GM18519 (cell line): ENCODE results near the gene KIAA0930.
"Not testable (repeated sequence)": the region's sequence is repeated elsewhere in the genome, so short reads cannot be mapped to it uniquely, and the experiment has no call there.

Source experiments
- ATAC-seq: cut with Tn5 transposase; IDR thresholded peaks from one replicate; pipeline ENCODE4 v1.9.1; 2021; ENCODE audit warnings: mild to moderate bottlenecking, moderate library complexity; ENCODE audit not compliant: unreplicated experiment, low FRiP score

Gene KIAA0930

GRCh38 chr22:45204819-45205218, 35.9 kb downstream of the KIAA0930 start:
- ATAC-seq: no peak

GRCh38 chr22:45204241-45204640, 36.5 kb downstream of the KIAA0930 start:
- ATAC-seq: no peak

DNA sequence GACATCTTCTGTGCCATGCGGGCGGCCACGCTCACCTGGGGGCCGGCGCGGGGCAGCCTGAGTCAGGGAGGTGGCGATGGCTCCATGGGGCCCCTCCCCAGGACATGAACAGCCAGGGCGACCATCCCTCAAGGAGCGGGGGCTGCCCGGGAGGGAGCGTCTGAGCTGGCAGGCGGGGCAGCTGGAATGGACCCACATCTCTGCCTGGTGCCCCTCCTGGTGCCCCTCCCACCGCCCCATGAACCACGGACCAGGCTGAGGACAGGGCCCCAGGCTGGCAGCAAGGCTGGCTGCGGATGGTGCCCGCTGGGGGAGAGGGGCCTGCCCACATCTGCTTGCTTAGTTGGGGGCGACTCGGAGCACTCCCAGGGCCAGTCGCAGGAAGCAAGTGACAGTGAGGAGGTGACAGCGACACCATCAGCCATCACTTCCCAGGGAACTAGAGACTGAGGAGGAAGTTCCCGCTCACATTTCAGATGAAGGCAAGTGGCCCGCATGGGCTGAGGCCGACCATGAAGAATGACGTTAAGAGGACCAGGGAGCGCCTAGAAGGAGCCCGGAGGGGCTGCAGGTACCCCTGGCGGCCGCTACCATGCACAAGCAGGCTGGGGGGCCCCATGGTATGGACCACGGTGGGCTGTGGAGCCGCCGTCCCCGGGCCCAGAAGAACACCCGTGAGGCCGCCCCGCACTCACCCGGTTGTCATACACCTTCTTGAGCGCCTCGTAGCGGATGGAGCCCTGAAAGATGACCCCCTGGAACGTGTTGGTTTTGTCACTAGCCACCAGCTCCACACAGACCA, 37.3 kb downstream of the KIAA0930 start:
- ATAC-seq: no peak

DNA sequence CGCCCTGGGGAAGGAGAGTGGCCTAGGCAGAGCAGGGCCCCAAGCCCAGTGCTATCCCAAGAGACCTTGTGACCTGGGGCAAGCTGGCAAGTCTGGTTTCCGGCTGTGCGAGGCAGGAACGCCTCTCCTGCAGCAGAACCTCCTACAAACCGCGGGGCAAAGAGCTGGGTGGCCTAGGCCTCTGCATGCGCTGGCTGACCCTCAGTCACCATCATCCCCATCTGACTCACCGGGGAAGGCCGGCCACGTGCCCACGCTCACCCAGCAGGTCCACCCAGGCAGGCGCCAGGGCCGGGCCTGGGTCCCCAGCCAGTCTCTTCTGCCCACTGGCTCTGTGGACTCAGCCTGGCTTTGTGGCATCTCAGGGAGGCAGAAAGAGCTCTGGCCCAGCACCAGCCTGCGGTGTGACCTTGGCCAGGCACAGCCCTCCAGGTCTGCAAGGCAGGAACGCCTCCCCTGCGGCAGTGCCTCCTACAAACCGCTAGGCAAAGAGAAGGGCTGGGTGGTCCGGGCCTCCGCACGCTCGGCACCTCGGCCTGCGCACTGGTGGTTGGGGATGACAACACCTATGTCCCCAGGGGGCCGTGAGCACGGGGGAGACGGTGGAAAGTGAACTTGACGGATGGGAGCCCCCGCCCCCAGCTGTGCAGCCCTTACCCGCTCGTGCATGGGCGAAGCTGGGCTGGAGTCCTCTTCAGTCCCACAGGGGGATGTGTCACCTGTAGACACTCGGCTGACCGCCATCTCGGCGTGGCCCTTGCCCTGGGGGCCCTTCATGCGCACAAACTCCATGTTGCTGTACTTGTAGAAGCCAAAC, 38.2 kb downstream of the KIAA0930 start:
- ATAC-seq: no peak

GRCh38 chr22:45201678-45202332, 38.9 kb downstream of the KIAA0930 start:
- no peak for ATAC-seq

DNA sequence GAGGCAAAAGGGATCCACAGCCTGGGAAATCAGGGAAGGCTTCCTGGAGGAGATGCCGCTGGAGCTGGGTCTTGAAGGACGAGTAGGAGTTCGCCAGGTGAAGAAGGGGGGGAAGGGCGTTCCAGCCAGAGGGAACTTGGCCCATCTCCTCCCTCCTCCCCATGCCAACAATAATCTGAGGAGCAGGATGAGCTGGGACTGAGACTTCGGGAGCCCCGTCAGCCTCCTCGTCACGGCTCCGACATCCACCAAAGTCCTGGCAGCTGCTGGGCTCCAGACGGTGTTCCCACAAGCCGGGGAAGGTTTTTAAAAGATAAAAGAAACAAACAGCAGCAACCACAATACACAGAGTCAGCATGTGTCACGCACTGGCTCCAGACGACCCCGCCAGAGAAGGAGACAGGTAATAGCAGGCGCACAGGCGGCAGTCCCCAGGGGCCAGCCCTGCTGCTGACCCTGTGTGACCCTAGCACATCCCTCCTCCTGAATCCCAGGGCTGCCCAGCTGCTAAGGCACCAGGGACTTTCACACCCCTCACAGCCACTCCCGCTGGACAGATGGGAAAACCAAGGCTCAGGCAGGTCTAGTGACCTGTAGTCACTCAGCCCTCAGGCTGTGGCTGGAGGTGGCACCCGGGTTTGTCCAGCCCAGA, 39.7 kb downstream of the KIAA0930 start:
- ATAC-seq: no peak

- no peak for ATAC-seq
Measured at GRCh38 chr22:45200230-45200629, 40.5 kb downstream of the KIAA0930 start.

- ATAC-seq: no peak
Measured at GRCh38 chr22:45199723-45200122, 41.0 kb downstream of the KIAA0930 start.

DNA sequence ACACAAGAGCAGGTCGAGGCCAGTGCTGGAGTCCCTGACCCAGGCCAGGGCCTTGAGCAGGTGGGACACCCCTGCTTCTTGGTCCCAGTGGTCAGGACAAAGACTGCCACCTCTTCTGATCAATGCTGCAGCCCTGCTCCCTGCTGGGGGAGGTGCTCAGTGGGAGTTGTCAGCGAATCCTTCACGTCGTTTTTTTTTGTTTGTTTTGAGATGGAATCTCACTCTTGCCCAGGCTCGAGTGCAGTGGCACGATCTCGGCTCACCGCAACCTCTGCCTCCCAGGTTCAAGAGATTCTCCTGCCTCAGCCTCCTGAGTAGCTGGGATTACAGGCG, 42.3 kb downstream of the KIAA0930 start:
- ATAC-seq: no peak

DNA sequence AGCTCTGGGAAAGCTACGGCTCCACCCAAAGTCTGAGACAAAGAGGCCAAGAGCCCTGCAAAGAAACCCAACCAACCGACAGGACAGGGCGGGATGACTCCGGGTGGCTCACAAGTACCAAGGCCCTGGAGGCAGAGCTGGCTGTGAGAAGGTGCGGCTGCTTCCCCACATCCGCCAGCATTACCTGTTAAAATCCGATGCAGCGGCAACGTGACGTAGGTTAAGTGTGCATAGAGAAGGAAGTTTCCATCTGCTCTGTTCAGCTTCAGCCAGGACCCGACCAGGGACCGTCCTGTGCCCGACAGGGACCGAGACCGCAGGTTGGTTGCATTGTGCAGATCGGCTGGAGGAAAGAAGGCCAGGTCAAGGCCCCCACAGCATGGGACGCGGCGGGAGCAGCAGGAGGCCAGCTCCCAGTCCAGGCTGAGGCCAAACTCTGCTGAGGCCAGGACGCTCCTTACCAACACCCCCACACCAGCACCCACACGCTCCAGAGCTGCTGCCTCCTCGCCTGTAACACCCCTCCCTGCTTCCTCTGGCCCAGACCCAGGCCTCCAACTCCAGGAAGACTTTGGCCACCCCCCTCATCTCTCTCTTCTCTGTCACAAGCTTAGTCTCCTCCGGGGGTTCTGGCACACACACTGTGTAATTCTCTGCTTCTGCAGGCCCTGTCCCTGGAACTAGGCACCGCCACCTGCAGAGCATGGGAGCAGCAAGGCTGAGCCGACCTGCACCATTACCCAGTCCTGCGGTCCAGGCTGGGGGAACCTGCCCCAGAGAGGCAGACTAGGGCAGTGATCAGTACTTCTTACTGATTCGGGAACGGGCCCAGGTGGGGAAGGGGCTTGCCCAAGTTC, 42.9 kb downstream of the KIAA0930 start:
- ATAC-seq: no peak

DNA sequence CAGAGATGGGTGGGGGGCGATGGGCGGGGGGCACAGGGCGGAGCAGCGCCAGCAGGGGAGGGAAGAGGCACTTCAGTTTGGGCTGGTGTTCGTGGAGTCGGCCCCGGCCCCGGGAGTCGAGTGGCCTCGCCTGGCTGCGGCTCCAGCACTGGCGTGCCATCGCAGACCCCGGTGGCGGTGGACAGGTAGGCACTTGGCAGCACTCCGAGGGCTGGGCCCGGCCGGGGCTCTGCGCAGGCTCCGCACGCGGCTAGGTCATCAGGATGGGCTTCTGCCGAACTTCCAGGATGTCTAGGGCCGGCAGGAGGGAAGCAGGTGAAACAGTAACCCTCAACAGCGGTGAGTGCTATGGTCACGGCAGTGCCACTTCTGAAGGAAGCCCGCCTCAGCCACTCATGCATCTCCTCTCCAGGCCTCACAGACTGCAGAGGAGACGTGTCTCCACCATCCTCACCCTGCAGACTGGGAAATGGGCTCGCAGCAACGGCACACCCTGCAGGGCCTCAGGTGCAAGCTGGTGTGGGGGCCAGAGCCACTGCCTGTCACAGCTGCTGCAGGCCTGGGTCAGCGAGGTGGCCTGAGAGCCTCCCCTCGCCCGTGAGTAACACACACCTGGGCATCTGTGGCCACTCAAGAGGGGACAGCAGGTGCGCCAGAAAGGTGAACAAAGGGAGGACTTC, 43.6 kb downstream of the KIAA0930 start:
- ATAC-seq: no peak

GRCh38 chr22:45196308-45196707, 44.4 kb downstream of the KIAA0930 start:
- no peak for ATAC-seq

DNA sequence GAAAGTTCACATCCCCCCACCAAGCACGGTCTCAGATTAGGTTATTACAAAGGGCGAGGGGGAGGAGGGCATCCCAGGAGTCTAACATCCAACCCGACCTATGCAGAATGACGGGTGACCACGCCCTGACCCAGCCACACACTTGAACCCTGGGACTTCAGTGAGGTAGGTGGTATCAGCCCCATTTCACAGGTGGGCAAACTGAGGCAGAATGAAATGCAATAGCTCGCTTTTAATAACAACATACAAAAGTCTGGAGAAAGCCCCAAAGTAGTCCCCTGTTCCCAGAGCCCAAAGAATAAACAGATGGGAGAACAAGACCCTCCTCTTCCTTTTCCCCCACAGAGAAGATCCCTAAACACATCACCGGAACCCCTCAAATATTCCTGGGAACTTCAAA, 45.1 kb downstream of the KIAA0930 start:
- ATAC-seq: no peak

DNA sequence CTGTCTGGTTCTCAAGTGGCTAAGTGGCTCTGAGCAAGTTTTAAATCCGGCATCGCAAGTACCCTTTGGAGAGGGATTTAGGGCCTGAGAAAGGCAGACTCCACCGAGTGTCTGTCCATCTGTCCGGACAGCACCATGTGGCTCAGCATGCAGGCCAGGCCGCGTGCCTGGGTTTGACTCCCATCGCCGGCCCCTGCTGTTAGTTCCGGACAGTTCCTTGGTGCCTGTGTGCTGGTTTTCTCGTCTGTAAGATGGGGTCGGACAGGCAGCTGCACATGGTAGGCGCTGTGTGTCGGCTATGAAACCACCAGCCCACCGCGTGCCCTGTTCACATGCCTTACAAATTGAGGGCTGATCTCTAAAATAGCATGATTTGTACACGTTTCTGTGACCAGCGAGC, 46.0 kb downstream of the KIAA0930 start:
- no peak for ATAC-seq

DNA sequence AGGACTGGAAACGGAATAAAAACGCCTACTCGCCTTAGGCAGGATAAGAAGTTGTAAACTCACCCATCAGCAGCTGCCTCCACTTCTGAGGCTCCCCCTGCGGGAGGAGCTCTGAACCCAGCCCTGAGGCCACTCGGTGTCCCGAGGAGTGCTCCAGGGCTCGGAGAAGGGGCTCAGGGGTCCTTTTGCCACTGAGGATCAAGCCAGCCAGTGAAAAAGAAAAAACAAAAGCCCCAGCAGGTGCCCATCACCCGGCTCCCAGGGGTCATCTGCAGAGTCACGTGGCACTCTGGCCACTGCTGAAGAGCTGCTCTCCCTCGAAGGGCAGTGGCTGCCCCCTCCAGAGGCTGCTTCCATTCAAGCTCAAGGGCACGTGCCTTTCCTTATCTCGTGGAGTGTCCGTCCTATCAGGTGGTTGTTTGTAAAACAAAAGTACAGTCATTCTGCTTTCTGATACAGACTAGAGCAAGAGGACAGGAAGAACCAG, 48.0 kb downstream of the KIAA0930 start:
- no peak for ATAC-seq

- not testable (repeated sequence) for ATAC-seq
Measured at GRCh38 chr22:45191746-45192145, 48.9 kb downstream of the KIAA0930 start.

DNA sequence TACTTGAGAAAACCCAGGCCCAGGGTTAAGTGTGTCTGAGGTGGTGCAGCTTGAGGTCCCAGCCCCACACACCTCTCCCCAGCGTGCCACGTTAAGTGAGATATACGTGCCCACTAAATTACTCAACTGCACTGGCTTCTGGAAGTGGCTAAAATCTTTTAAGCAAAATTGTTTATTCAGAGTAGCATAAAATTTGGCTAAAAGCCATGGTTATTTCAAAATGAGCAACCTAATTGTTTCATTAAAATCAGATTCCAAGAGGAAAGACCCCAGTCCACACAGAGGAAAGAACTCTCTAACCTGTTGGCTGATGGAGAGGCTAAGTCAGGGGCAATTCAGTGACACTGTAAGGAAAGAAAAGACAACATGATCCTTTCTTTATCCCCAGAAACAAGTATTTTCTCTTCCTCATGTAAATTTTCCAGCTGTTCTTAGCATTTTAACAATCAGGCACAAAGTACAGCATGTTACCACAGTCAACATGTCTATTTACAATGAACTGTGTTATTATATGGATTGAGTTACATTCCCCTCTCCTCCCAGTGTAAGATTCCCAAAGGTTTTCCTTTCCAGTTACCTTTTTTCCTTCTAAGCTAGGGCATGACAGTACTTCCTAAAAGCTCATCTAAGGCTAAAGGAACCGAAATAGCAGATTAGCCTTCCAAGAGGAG, 50.4 kb downstream of the KIAA0930 start:
- ATAC-seq: no peak

GRCh38 chr22:45188779-45189178, 51.9 kb downstream of the KIAA0930 start:
- no peak for ATAC-seq

DNA sequence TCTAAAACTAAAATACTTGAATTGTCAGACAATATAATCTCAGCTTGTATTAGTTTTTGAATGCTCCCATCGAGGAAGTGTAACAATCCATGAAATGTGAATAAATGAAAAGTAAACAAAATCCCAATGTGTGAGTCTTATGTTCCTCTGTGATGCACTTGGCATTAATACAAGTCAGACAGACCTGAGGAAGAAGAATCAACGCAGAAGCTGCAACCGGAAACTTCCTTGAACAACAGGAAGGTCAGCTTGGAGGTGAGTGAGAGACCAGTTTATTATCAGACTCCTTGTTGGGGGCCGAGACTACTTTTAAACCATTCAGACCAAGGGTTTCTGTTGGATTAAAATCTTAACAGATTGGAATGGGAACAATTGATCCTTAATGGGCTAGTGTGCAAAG, 52.8 kb downstream of the KIAA0930 start:
- no peak for ATAC-seq
